Esophagus squamous epithelium (tissue), 4 donors: ENCODE measurements around the gene CCDC85C.

Source experiments
- POLR2A ChIP-seq, 4 donors: fragments of 450-650 bp; IDR thresholded peaks; one replicate each; pipeline ENCODE4 v1.6.1; 2017; ENCODE audit warnings: antibody characterized with exemption in 4 of 4, mild to moderate bottlenecking in 4 of 4, moderate library complexity in 3 of 4
- TF ChIP-seq, protein P1 (sequence below), 6 experiments: fragments of 450-650 bp in 4 of 6; fragments of 200-600 bp in 2 of 6; sonication (generic) in 2 of 6; IDR thresholded peaks; one replicate each; pipeline ENCODE4 v1.5.1; 2016 to 2019; ENCODE audit warnings: antibody characterized with exemption in 6 of 6, mild to moderate bottlenecking in 4 of 6, moderate library complexity in 4 of 6

DNA sequence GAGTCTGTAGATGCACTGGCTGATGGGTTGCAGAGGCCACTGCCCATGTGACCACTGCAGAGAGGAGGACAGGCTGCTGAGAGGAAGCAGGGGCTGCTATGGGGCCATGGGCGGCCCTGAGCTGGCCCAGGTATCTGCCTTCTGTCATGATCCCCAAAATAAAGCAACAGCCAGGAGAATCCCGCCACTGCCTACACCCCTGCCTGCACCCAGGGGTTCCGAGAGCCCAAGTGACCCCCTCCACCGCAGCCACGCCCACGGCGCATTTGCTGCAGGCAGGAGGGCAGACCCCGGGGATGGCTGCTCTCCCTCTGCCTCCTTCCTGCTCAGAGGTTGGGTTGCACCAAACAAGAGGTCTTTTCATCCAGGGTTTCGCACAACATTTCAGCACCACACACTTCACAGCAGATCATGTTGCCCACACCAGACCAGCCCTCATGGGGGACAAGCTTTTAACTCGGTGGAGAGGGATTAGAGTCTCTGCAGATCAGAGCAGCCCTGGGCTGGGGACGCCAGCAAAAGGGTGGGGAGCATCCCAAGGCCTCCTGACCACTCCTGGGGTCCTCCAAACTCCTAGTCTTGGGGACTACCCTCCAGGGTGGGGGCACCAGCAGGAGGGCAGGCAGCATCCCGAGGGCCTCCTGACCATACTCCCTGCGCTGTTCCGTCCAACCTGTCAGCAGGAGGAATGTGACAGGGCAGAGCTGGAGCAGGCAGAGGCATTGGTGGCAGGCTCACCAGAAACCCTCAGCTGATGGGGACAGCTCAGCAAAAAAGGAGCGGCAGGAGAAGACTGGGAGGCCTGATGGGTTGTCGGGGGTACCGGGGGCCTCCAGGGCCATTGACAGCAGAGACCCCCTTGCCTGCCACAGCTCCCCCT lies 14.1 kb downstream of the CCDC85C start:
- TF ChIP-seq, protein P1, sequence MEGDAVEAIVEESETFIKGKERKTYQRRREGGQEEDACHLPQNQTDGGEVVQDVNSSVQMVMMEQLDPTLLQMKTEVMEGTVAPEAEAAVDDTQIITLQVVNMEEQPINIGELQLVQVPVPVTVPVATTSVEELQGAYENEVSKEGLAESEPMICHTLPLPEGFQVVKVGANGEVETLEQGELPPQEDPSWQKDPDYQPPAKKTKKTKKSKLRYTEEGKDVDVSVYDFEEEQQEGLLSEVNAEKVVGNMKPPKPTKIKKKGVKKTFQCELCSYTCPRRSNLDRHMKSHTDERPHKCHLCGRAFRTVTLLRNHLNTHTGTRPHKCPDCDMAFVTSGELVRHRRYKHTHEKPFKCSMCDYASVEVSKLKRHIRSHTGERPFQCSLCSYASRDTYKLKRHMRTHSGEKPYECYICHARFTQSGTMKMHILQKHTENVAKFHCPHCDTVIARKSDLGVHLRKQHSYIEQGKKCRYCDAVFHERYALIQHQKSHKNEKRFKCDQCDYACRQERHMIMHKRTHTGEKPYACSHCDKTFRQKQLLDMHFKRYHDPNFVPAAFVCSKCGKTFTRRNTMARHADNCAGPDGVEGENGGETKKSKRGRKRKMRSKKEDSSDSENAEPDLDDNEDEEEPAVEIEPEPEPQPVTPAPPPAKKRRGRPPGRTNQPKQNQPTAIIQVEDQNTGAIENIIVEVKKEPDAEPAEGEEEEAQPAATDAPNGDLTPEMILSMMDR (IDR thresholded peaks at IDR 0.05): no peak
- no peak for TF ChIP-seq POLR2A (IDR thresholded peaks at IDR 0.05)
